IPS DF 6.9 (cell line): Measurements from ENCODE around the gene TMEM94.

Source experiments
- DNase-seq: peaks from one replicate; pipeline ENCODE4 v3.0.0-alpha.2; 2013; ENCODE audit warnings: low read depth, low spot score
- H3K27ac ChIP-seq: one replicate; pipeline ENCODE4 v1.5.1; 2013; ENCODE audit warnings: low read length, control low read depth
- H3K27me3 ChIP-seq: 2 replicates; pipeline ENCODE4 v1.6.1; 2013; ENCODE audit warnings: mild to moderate bottlenecking, low read length; ENCODE audit not compliant: control insufficient read depth, insufficient read depth
- H3K36me3 ChIP-seq: 2 replicates; pipeline ENCODE4 v1.6.1; 2013; ENCODE audit warnings: low read length; ENCODE audit not compliant: control insufficient read depth, insufficient read depth
- H3K4me1 ChIP-seq: 2 replicates; pipeline ENCODE4 v1.6.1; 2013; ENCODE audit warnings: low read length; ENCODE audit not compliant: control insufficient read depth, insufficient read depth
- H3K4me3 ChIP-seq: 2 replicates; pipeline ENCODE4 v1.5.1; 2013; ENCODE audit warnings: mild to moderate bottlenecking, low read length
- H3K9me3 ChIP-seq: 2 replicates; pipeline ENCODE4 v1.6.1; 2013; ENCODE audit warnings: low read length, inconsistent platforms; ENCODE audit not compliant: control insufficient read depth, insufficient read depth
- WGBS: extraction: QIAGEN DNeasy Blood & Tissue Kit; methylation state at CpG from one replicate; pipeline ENCODE4 v1.1.7; 2013; ENCODE audit warnings: mixed read lengths, missing lambda C conversion rate; ENCODE audit not compliant: insufficient read length, insufficient coverage; 5-methylcytosine and 5-hydroxymethylcytosine counted together

Gene TMEM94

DNA sequence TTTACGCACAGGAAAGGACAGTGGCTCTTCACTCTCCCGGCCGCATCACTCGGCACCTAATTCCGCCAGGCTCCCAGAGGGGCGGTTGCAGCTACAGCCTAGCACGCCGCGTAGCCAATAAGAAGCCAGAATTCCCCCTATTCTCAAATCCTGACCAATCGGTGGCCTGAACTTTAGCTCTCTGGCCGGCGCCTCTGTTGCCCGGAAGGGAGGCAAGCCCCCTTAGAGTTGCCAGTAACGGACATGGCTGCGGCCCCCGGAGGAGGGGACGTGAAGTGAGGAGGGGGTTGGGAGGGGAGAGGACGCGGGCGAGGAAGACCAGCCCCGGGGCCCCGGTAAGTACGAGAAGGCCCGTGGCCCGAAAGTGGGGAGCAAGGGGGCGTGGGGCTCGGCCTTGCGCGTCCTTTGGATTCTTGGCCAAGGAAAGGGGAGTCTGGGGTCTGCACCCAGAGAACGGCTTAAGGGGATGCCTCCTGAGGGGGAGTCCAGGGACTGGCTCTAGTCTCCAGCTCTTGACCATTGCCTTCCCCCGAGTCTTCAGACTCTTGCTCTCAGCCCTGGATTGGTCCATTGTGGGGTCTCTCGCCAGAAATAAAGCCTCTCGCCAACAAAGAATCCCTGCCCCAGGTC, at the start of gene TMEM94:
Gene TMEM94 (plus strand): TSS at position 219 of the 630 bp plus-strand sequence. CDS start 15,271 bp downstream, outside the sequence.
- no CpG with 5 or more reads among the region's 33 CpGs for WGBS
- DNase-seq = peak; percentile 90
- peak within 1 kb of the TSS; percentile 76 for H3K4me3 ChIP-seq
- no peak within 1 kb of the TSS for H3K27ac ChIP-seq
- no peaks in the 10 kb centered on the region for H3K36me3 ChIP-seq
- H3K27me3 ChIP-seq = no peaks in the 10 kb centered on the region
- H3K9me3 ChIP-seq = no peaks in the 10 kb centered on the region
- no peaks in the 10 kb centered on the region; the same call in 1 of the 2 replicates for H3K4me1 ChIP-seq

DNA sequence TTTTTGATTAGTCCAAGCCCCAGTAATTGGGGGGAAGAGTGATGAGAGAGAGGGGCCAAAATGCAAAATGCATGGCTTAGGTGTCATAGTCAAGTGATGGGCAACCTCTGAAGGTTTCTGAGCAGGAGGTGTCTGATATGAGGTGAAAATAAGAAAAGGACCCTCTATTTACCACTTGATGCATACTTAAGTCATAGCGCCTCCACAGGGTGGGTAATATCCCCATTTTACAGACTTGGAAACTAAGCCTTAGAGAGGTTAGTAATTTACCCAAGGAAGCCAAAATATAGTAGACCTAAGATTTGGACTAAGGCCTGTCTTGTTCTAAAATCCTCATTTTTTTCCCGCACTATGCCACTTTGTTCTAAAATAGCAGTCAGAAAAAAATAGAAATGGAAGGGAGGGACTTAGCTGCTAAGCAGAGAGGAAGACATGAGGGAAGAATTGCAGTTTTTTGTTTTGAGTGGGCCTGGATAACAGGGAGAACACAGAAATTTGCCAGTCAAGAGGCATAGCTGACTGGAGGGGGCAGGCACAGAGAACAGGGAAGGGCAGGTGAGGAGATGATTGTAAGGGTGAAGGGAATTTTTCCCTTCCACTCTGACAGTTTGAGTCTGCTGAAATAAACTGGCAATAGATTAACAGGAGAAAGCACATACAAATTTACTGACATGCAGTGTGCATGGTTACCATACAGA, 48.6 kb upstream of the TMEM94 start:
- Histone ChIP-seq H3K9me3 (no peaks in the 10 kb centered on the region), H3K27me3 (no peaks in the 10 kb centered on the region), H3K27ac (no peak overlapping the region), H3K4me1 (peaks cover 2% of the 10 kb centered on the region; the same call in 1 of the 2 replicates), H3K4me3 (no peak overlapping the region), H3K36me3 (no peaks in the 10 kb centered on the region)
- WGBS = no CpG with 5 or more reads among the region's 2 CpGs
- no peak for DNase-seq

DNA sequence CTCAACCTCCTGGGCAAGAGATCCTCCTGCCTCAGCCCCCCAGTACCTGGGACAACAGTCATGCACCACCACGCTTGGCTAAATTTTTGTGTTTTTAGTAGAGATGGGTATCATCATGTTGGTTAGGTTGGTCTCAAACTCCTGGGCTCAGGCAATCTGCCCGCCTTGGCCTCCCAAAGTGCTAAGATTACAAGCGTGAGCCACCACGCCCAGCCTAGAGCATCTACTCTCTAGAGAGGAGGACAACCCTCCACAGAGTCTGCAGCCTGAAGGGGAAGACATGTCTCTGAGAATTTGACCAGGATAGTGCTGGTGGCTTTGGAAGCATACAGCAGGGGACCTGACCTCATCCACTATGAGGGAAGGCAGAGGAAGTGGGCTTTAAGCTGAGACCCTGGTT, 46.3 kb upstream of the TMEM94 start:
- DNase-seq = no peak
- no CpG with 5 or more reads among the region's 4 CpGs for WGBS
- Histone ChIP-seq H3K36me3 (no peaks in the 10 kb centered on the region), H3K27ac (no peak overlapping the region), H3K4me3 (no peak overlapping the region), H3K27me3 (no peaks in the 10 kb centered on the region), H3K9me3 (no peaks in the 10 kb centered on the region), H3K4me1 (peaks cover 2% of the 10 kb centered on the region; the same call in 1 of the 2 replicates)

DNA sequence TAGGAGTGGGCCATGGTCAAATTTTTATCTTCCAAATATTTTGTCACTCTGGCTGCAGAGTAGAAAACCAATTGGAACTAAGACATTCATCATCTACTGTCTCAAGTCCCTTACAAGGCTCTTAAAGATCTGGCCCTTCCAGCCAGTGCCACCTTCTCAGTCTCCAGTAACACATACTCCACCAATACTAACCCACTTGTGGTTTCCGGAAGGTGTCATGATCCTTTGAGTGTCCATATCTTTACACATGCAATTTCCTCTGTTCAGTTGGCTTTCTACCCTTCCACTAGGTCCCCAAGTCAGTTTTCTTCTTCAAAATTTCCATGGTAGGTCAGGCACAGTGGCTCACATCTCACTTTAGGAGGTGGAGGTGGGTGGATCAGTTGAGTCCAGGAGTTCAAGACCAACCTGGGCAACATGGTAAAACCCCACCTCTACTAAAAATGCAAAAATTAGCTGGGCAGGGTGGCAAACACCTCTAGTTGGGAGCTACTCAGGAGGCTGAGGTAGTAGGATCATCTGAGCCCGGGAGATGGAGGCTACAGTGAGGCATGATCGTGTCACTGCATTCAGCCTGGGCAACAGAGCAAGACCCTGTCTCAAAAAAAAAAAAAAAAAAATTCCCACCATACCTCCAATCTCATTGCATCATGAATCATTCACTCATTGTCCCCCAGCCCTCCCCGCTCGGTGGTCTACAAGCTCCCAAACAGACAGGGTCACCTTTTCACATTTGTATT, 44.9 kb upstream of the TMEM94 start:
- no CpG with 5 or more reads among the region's 5 CpGs for WGBS
- H3K27ac ChIP-seq = no peak overlapping the region
- no peaks in the 10 kb centered on the region for H3K36me3 ChIP-seq
- no peaks in the 10 kb centered on the region for H3K27me3 ChIP-seq
- H3K4me3 ChIP-seq = no peak overlapping the region
- no peak for DNase-seq
- H3K9me3 ChIP-seq = no peaks in the 10 kb centered on the region
- no peaks in the 10 kb centered on the region; the same call in 1 of the 2 replicates for H3K4me1 ChIP-seq

DNA sequence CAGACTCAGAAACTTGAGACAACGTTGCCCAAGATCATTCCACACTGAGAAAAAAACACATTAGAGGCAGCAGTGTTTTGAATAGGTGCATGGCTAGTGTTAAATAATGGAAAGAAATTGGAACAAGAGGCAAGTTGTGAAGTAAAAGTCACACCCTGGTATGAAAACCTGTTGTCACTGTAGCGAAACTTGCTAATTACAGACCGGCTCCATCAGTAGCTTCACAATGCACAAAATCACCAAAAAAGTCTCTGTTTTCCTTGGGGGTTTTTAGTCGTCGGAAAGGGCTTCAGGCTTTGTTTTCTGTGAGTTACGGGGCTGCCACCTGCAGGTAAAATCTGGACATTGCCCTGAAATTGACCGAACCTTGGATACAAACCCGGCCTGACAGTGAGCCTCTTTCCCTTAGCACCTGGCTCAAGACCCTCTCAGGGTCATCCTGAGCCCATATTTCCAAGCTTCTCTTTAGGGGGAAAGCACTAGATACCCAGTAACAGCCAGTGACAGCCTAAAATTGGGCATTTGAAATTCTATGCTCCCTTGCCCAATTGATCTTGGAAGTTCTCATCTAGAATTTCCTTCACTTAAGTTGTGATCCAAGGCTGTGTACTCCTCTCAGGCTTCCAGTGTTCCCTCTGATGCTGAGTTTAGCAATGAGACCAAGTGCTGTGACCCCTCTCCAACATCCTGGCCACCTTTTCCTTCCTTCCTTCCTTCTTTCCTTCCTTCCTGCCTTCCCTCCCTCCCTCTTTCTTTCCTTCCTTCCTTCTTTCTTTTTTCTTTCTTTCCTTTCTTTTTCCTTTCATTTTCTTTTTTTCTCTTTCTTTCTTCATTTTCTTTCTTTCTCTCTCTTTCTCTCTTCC, 43.7 kb upstream of the TMEM94 start:
- H3K36me3 ChIP-seq = no peaks in the 10 kb centered on the region
- H3K9me3 ChIP-seq = no peaks in the 10 kb centered on the region
- WGBS = no CpG with 5 or more reads among the region's 8 CpGs
- H3K4me1 ChIP-seq = no peaks in the 10 kb centered on the region; the same call in 1 of the 2 replicates
- H3K27me3 ChIP-seq = no peaks in the 10 kb centered on the region
- no peak overlapping the region for H3K27ac ChIP-seq
- DNase-seq = peak; percentile 81
- H3K4me3 ChIP-seq = no peak overlapping the region

DNA sequence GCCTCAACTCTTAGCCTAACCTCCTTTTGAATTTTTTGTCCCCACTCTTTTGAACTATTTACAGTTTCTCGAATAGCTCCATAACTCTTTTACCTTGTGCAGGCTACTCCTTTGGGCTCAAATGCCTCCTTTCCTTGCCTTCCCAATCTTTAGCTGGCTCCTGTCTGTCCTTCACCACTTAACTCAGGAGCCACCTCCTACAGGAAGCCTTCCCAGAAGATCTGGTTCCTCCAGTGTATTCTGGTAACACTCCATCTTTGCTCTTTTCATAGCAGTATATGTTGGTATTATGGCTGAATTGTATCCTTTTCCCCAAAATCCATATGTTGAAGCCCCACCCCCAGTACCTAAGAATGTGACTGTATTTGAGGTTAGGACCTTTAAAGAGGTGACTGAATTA, 41.9 kb upstream of the TMEM94 start:
- Histone ChIP-seq H3K4me3 (no peak overlapping the region), H3K36me3 (no peaks in the 10 kb centered on the region), H3K27ac (no peak overlapping the region), H3K27me3 (no peaks in the 10 kb centered on the region), H3K9me3 (no peaks in the 10 kb centered on the region), H3K4me1 (no peaks in the 10 kb centered on the region; the same call in 1 of the 2 replicates)
- no CpG with 5 or more reads among the region's 1 CpG for WGBS
- no peak for DNase-seq

DNA sequence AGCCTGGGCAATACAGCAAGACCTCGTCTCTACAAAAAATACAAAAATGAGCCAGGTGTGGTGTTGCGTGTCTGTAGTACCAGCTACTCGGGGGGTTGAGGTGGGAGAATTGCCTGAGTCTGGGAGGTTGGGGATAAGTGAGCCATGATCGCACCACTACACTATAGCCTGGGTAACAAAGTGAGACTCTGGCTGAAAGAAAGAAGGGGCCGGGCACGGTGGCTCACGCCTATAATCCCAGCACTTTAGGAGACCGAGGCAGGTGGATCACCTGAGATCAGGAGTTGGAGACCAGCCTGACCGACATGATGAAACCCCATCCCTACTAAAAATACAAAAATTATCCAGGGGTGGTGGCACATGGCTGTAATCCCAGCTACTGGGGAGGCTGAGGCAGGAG, 40.4 kb upstream of the TMEM94 start:
- WGBS = no CpG with 5 or more reads among the region's 9 CpGs
- H3K27me3 ChIP-seq = no peaks in the 10 kb centered on the region
- H3K36me3 ChIP-seq = no peaks in the 10 kb centered on the region
- no peak overlapping the region for H3K4me3 ChIP-seq
- no peak for DNase-seq
- no peaks in the 10 kb centered on the region; the same call in 1 of the 2 replicates for H3K4me1 ChIP-seq
- no peaks in the 10 kb centered on the region for H3K9me3 ChIP-seq
- H3K27ac ChIP-seq = no peak overlapping the region

DNA sequence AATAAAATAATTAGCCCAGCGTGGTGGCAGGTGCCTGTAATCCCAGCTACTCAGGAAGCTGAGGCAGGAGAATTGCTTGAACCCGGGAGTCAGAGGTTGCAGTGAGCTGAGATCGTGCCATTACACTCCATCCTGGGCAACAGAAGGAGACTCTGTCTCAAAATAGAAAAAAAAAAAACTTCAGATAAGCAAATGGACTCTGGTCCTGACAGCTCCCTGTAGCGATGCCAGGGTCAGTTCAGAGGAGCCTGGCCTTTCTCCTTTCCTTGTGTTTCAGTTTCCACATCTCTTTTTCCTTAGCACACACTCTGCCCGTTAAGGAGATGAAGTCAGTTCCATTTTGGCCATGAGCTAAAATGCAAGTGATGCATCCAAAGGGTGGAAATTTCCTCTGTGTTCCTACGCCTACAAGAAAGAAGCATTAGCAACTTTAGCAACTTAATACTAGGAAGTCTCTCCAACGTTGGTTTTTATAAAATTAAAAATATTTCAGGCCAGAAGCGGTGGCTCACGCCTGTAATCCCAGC, 39.3 kb upstream of the TMEM94 start:
- H3K36me3 ChIP-seq = no peaks in the 10 kb centered on the region
- H3K9me3 ChIP-seq = no peaks in the 10 kb centered on the region
- H3K4me3 ChIP-seq = no peak overlapping the region
- no CpG with 5 or more reads among the region's 9 CpGs for WGBS
- H3K4me1 ChIP-seq = no peaks in the 10 kb centered on the region; the same call in 1 of the 2 replicates
- no peaks in the 10 kb centered on the region for H3K27me3 ChIP-seq
- no peak overlapping the region for H3K27ac ChIP-seq
- DNase-seq = no peak

DNA sequence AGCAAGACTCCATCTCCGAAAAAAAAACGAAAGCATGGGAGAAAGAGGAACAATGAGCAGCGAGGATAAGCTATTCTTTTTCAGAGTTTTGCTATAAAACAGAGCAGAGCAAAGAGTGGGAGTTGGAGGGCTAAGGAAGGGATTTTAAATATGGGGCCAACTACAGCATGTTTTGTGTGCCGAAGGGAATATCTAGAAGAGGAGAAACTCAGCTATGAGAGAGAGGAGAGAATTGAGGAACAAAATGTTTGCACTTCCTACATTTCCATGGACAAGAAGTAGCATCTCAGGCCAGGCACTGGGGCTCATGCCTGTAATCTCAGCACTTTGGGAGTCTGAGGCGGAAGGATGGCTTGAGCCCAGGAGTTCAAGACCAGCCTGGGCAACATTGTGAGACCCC, 37.9 kb upstream of the TMEM94 start:
- H3K36me3 ChIP-seq = no peaks in the 10 kb centered on the region
- H3K4me3 ChIP-seq = no peak overlapping the region
- no peak for DNase-seq
- no peaks in the 10 kb centered on the region for H3K27me3 ChIP-seq
- H3K27ac ChIP-seq = no peak overlapping the region
- no peaks in the 10 kb centered on the region for H3K4me1 ChIP-seq
- no peaks in the 10 kb centered on the region for H3K9me3 ChIP-seq
- no CpG with 5 or more reads among the region's 5 CpGs for WGBS
